Ovary (tissue), 3 donors: ENCODE data around the gene PGAM1.

Source experiments
- POLR2A ChIP-seq: fragments of 450-650 bp; IDR thresholded peaks from one replicate; pipeline ENCODE4 v1.6.1; 2017; ENCODE audit warnings: antibody characterized with exemption, mild to moderate bottlenecking, moderate library complexity
- TF ChIP-seq, protein P1 (sequence below), 3 donors: fragments of 450-650 bp in 2 of 3; fragments of 200-600 bp in 1 of 3; IDR thresholded peaks; one replicate each; pipeline versions ENCODE4 v1.5.1 to v1.8.0; 2016 to 2022; ENCODE audit warnings: antibody characterized with exemption in 3 of 3, mild to moderate bottlenecking in 1 of 3
- donor health status: DM: no; HTN: no; CAD: no.

DNA sequence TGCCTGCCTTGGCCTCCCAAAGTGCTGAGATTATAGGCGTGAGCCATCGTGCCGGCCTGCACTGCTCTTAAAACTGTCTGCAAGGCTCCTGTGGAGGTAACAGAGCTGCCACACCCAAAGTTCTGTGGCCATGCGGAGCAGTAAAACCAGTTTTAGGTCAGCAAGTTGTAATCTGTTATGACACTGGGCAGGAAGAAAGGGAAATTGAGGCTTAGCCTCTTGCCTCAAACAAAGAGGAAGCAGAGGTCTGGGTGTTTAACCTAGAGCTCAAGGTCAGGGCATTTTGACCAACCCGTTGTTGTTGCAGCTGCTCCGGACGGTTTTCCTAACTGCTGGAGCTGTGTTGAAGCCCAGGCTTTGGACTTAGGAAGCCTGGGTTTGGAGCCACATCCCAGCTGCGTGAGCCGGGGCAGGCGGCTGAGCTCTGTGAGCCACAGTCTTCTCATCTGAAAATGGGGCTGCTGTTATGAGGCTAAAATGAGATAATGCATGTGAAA is 17.4 kb upstream of the PGAM1 start:
- TF ChIP-seq, protein P1, sequence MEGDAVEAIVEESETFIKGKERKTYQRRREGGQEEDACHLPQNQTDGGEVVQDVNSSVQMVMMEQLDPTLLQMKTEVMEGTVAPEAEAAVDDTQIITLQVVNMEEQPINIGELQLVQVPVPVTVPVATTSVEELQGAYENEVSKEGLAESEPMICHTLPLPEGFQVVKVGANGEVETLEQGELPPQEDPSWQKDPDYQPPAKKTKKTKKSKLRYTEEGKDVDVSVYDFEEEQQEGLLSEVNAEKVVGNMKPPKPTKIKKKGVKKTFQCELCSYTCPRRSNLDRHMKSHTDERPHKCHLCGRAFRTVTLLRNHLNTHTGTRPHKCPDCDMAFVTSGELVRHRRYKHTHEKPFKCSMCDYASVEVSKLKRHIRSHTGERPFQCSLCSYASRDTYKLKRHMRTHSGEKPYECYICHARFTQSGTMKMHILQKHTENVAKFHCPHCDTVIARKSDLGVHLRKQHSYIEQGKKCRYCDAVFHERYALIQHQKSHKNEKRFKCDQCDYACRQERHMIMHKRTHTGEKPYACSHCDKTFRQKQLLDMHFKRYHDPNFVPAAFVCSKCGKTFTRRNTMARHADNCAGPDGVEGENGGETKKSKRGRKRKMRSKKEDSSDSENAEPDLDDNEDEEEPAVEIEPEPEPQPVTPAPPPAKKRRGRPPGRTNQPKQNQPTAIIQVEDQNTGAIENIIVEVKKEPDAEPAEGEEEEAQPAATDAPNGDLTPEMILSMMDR (IDR thresholded peaks at IDR 0.05), result no peak
- no peak for TF ChIP-seq POLR2A
